OCI-LY7 (cell line): ENCODE results near the gene NGEF. TPM values are rescaled to one million over a fixed set of nuclear protein-coding genes. Genes with fewer than 3 reads are reported as not detected.
A peak's percentile ranks its signal among the peaks of the same experiment; 100 is the strongest.

ENCODE experiments used
- BruUV-seq: library from RNA; stranded (reverse); fragments of 400-500 nt; replicated peaks from 2 replicates; lab custom pipeline; 2021; lab: Mats Ljungman, UMichigan
- CTCF ChIA-PET: fragments of 300-600 bp; sonication (Branson Sonifier 250); formaldehyde crosslinking; loops from one replicate; lab custom pipeline; 2022; ENCODE audit warnings: antibody characterized with exemption; ENCODE audit not compliant: unreplicated experiment; lab: Charles Lee
- POLR2A ChIA-PET: fragments of 300-600 bp; sonication (Branson Sonifier 250); formaldehyde crosslinking; loops from one replicate; lab custom pipeline; 2022; ENCODE audit warnings: antibody characterized with exemption; lab: Charles Lee
- DNase-seq: peaks from one replicate; pipeline ENCODE4 v3.0.0-alpha.2; 2015; ENCODE audit warnings: low spot score
- H2AFZ ChIP-seq: fragments of 200-600 bp; sonication (generic), shearing (Covaris generic); 2 replicates; pipeline ENCODE4 v1.6.1; 2014; ENCODE audit warnings: mild to moderate bottlenecking, antibody characterized with exemption, low read length, moderate library complexity
- H3K27ac ChIP-seq: fragments of 200-600 bp; sonication (generic); 2 replicates; pipeline ENCODE4 v1.5.1; 2014; ENCODE audit warnings: mixed run types, low read depth, mild to moderate bottlenecking, moderate library complexity, low read length, inconsistent platforms; ENCODE audit not compliant: poor library complexity, severe bottlenecking
- H3K36me3 ChIP-seq: fragments of 200-600 bp; sonication (generic); 2 replicates; pipeline ENCODE4 v1.6.1; 2014; ENCODE audit warnings: mild to moderate bottlenecking, antibody characterized with exemption, low read length, moderate library complexity, mixed read lengths; ENCODE audit not compliant: insufficient read depth
- H3K4me1 ChIP-seq: fragments of 200-600 bp; sonication (generic); 2 replicates; pipeline ENCODE4 v1.5.1; 2014; ENCODE audit warnings: mild to moderate bottlenecking, low read length; ENCODE audit not compliant: insufficient read depth, poor library complexity, severe bottlenecking
- H3K4me2 ChIP-seq: fragments of 200-600 bp; sonication (generic); 2 replicates; pipeline ENCODE4 v1.6.1; 2014; ENCODE audit warnings: mild to moderate bottlenecking, low read length
- H3K4me3 ChIP-seq: fragments of 200-600 bp; sonication (generic); 2 replicates; pipeline ENCODE4 v1.5.1; 2014; ENCODE audit warnings: mild to moderate bottlenecking, low read depth, low read length; ENCODE audit not compliant: poor library complexity, severe bottlenecking
- H3K79me2 ChIP-seq: fragments of 200-600 bp; sonication (generic); 2 replicates; pipeline ENCODE4 v1.6.1; 2016; ENCODE audit warnings: low read depth, mild to moderate bottlenecking, low read length, moderate library complexity, mixed read lengths; ENCODE audit not compliant: insufficient read depth
- H3K9me2 ChIP-seq: fragments of 200-600 bp; sonication (generic); 2 replicates; pipeline ENCODE4 v1.6.1; 2016; ENCODE audit warnings: mild to moderate bottlenecking, low read length, mixed read lengths; ENCODE audit not compliant: insufficient read depth
- H3K9me3 ChIP-seq: fragments of 200-600 bp; sonication (generic); 2 replicates; pipeline ENCODE4 v1.6.1; 2014; ENCODE audit warnings: mild to moderate bottlenecking, mixed run types, low read length, mixed read lengths
- H4K20me1 ChIP-seq: fragments of 200-600 bp; sonication (generic); 2 replicates; pipeline ENCODE4 v1.6.1; 2014; ENCODE audit warnings: mild to moderate bottlenecking, antibody characterized with exemption, low read length, moderate library complexity, mixed read lengths; ENCODE audit not compliant: insufficient read depth
- EZH2phosphoT487 ChIP-seq: fragments of 200-600 bp; sonication (generic); IDR thresholded peaks from 2 replicates; pipeline ENCODE4 v1.6.1; 2018; ENCODE audit warnings: low read depth, borderline replicate concordance, mild to moderate bottlenecking, mixed run types, antibody characterized with exemption, low read length, moderate library complexity, mixed read lengths
- intact Hi-C: fragments of 100-400 bp; cut with micrococcal nuclease; formaldehyde crosslinking; loops from one replicate; pipeline ENCODE4 v1.10.0; 2022; ENCODE audit not compliant: unreplicated experiment
- total RNA-seq, 2 experiments: library from RNA; depleted of rRNA in 1 of 2; stranded (reverse); fragments of >200 nt in 1 of 2; shearing (Covaris generic) in 1 of 2; gene quantifications; 2 replicates each; pipeline ENCODE4 v1.2.3, GENCODE V29; 2014 to 2022
- TF ChIP-seq, protein P1 (sequence below): fragments of 200-600 bp; sonication (generic); conservative IDR thresholded peaks from 2 replicates; pipeline ENCODE4 v1.5.1; 2014; ENCODE audit warnings: mild to moderate bottlenecking, antibody characterized with exemption, low read length, moderate library complexity, mixed read lengths

The NGEF gene
- total RNA-seq, 2 experiments from 2014 or later = 0.82 TPM; not detected in 1

DNA sequence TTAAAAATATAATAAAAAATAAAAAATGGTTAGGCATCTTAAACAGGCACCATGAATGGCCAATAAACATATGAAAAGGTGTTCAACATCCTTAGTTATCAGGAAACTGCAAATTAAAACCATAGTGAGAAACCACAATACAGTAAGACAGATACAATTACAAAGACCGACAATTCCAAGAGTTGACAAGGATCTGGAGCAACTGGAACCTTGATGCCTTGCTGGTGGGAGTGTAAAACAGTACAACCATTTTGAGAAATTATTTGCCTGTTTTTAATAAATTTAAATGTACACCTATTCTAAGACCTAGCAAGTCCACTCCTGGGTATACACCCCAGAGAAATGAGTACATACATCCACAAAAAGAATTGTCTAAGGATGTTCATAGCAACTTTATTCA, 49.1 kb downstream of the NGEF start:
- H2AFZ ChIP-seq = no peak overlapping the region
- no peaks in the 10 kb centered on the region for H3K36me3 ChIP-seq
- no peaks in the 10 kb centered on the region for H3K9me2 ChIP-seq
- H3K4me1 ChIP-seq = peaks cover 5% of the 10 kb centered on the region
- no peak overlapping the region for H3K27ac ChIP-seq
- H3K79me2 ChIP-seq = no peaks in the 10 kb centered on the region
- TF ChIP-seq, protein P1, sequence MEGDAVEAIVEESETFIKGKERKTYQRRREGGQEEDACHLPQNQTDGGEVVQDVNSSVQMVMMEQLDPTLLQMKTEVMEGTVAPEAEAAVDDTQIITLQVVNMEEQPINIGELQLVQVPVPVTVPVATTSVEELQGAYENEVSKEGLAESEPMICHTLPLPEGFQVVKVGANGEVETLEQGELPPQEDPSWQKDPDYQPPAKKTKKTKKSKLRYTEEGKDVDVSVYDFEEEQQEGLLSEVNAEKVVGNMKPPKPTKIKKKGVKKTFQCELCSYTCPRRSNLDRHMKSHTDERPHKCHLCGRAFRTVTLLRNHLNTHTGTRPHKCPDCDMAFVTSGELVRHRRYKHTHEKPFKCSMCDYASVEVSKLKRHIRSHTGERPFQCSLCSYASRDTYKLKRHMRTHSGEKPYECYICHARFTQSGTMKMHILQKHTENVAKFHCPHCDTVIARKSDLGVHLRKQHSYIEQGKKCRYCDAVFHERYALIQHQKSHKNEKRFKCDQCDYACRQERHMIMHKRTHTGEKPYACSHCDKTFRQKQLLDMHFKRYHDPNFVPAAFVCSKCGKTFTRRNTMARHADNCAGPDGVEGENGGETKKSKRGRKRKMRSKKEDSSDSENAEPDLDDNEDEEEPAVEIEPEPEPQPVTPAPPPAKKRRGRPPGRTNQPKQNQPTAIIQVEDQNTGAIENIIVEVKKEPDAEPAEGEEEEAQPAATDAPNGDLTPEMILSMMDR = no peak
- no peak for TF ChIP-seq EZH2phosphoT487
- no peak overlapping the region for H3K4me2 ChIP-seq
- intact Hi-C loops = no loop called here
- no TSS peak for BruUV-seq
- H3K4me3 ChIP-seq = no peak overlapping the region
- no peaks in the 10 kb centered on the region; the same call in 1 of the 2 replicates for H3K9me3 ChIP-seq
- no peaks in the 10 kb centered on the region for H4K20me1 ChIP-seq
- POLR2A ChIA-PET = no interaction called here
- no peak for DNase-seq
- CTCF ChIA-PET = no interaction called here

DNA sequence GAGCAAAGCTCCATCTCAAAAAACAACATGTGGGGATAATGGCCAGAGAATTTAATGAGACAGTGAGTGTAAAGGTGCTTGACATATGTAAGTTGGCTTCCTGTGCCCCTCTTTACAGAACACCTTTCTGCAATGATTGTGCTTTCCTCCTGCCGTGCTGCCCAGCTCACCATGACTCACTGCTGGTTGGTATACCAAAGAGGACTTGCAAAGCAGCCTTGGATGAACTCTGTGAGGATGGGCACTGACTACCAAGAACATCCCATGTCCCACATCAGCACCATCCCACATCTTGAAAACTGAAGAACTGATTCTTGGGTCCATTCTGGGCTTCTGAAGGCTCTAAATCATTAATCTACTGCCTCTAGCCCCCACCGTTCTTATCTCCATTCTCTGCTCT, 52.2 kb downstream of the NGEF start:
- ChIA-PET CTCF (interaction anchor here (0.6 kb wide), 1 partner anchor 317 kb away, joined by 7 read pairs; no protein-coding TSS in a partner anchor), POLR2A (no interaction called here)
- DNase-seq = no peak
- H2AFZ ChIP-seq = no peak overlapping the region
- no peak for TF ChIP-seq EZH2phosphoT487
- TF ChIP-seq, protein P1 = no peak
- H3K4me3 ChIP-seq = no peak overlapping the region
- H3K36me3 ChIP-seq = no peaks in the 10 kb centered on the region
- H4K20me1 ChIP-seq = no peaks in the 10 kb centered on the region
- no TSS peak for BruUV-seq
- H3K27ac ChIP-seq = no peak overlapping the region
- no peaks in the 10 kb centered on the region; the same call in 1 of the 2 replicates for H3K9me3 ChIP-seq
- H3K4me1 ChIP-seq = peaks cover 29% of the 10 kb centered on the region
- intact Hi-C loops = no loop called here
- no peak overlapping the region for H3K4me2 ChIP-seq
- no peaks in the 10 kb centered on the region for H3K79me2 ChIP-seq
- H3K9me2 ChIP-seq = no peaks in the 10 kb centered on the region

GRCh38 chr2:232959139-232959538, 53.9 kb downstream of the NGEF start:
- Histone ChIP-seq H2AFZ (no peak overlapping the region), H3K79me2 (no peaks in the 10 kb centered on the region), H3K4me1 (peaks cover 46% of the 10 kb centered on the region), H3K4me3 (no peak overlapping the region), H3K9me3 (no peaks in the 10 kb centered on the region; the same call in 1 of the 2 replicates), H4K20me1 (no peaks in the 10 kb centered on the region), H3K9me2 (no peaks in the 10 kb centered on the region), H3K27ac (no peak overlapping the region), H3K4me2 (no peak overlapping the region), H3K36me3 (no peaks in the 10 kb centered on the region)
- intact Hi-C loops = no loop called here
- ChIA-PET POLR2A (no interaction called here), CTCF (no interaction called here)
- no TSS peak for BruUV-seq
- TF ChIP-seq EZH2phosphoT487 = no peak
- TF ChIP-seq, protein P1 = no peak
- peak; percentile 21 for DNase-seq
